GM19328 (cell line): ENCODE measurements around the gene TET2.
"Not testable (repeated sequence)": the region's sequence is repeated elsewhere in the genome, so short reads cannot be mapped to it uniquely, and the experiment has no call there.

Source experiments
- ATAC-seq: cut with Tn5 transposase; IDR thresholded peaks from one replicate; pipeline ENCODE4 v1.9.1; 2021; ENCODE audit warnings: mild to moderate bottlenecking, moderate library complexity; ENCODE audit not compliant: unreplicated experiment

Gene TET2

DNA sequence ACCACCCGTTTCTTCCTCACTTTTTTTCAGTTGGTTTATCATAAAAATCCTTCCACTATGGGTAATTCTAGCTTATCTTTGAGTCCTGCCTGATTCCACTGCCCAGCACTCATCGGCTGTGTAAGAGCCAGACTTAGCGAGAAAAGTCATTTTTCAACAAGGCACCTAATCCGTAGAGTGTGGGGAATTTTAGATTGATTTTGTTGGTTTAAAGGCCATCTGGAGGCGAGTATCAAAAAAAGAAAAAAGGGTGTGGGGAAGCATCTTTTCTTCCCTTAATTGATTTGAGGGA, 134.4 kb downstream of the TET2 start:
- ATAC-seq = no peak

- ATAC-seq = no peak
Observed at GRCh38 chr4:105282489-105282888, 135.8 kb downstream of the TET2 start.

DNA sequence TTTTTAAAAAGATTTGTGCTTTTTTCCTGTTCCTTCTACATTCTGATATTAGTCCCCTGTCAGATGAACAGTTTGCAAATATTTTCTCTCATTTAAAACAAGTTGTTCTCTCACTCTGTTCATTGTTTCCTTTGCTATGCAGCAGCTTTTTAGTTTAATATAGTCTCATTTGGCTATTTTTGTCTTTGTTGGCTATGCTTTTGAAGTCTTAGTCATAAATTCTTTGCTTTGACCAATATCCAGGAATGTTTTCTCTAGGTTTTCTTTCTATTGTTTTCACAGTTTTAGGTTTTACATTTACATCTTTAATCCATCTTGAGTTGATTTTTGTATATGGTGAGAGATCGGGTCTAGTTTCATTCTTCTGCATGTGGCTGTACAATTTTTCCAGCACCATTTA, 136.8 kb downstream of the TET2 start:
- no peak for ATAC-seq

DNA sequence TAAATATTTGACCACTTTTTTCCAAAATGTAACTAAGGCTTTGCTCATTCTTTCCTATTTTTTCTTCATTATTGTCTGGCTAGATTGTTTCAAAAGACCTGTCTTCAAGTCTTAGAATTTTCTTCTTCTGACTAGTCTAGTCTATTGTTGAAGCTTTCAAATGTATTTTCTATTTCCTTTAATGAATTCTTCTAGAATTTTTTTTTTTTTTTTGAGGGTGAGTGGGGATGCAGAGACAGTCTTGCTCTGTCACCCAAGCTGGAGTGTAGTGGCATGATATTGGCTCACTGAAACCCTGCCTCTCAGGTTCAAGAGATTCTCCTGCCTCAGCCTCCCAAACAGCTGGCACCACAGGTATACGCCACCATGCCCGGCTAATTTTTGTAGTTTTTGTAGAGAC, 141.4 kb downstream of the TET2 start:
- ATAC-seq = no peak

GRCh38 chr4:105291925-105292324, 145.2 kb downstream of the TET2 start:
- no peak for ATAC-seq

DNA sequence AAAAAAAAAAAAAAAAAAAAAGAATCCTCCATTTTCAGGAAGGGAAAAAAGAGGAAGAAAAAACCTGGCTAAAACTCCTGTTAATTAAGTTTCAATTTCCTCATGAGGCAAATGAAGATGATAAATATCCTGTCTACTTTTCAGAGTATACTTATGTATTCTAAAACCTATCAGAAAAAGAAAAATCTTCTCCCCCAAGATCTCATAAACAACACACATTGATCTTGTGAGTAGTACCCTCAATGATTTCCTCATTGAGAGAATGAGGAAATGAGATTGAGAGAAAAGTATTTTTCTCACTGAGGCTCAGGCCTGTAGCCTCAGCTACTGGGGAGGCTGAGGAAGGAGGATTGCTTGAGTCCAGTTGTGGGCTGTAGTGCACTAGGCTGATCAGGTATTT, 146.7 kb downstream of the TET2 start:
- ATAC-seq = no peak

GRCh38 chr4:105296672-105297071, 150.0 kb downstream of the TET2 start:
- no peak for ATAC-seq

GRCh38 chr4:105299027-105299426, 152.4 kb downstream of the TET2 start:
- ATAC-seq = not testable (repeated sequence)

- no peak for ATAC-seq
Observed at GRCh38 chr4:105304085-105304484, 157.4 kb downstream of the TET2 start.

DNA sequence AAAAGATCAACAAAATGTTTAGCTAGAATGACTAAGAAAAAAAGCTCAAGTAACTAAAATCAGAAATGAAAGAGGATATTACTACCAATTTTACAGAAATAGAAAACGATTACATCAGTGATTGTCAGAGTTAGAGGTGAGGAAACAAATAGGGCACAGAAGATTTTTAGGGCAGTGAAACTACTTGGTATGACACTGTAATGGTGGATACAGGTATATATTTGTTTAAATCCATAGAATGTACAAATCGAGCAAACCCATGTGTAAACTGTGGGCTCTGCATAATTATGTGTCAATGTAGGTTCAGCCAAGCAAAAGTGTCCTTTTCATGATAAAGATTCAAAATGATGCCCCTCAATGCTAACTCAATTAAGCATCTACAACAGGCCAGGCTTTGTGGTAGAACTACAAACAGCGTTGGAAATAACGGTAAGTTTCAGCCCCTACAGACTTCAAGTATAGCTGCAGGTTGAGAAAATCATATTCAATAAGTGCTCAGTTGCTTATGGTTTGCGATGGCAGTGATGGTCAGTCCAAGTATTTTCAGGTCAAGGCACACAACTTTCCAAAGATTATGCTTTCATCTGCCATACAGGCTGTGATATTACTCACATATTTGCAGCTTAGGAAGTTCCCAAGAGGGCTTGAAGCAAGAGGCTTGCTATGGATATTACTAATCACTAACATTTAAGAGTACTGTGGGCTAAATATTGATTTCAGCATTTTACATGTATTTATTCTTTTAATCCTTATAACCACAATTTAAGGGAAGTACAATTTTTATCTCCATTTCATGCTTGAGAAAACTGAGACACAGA, 158.6 kb downstream of the TET2 start:
- ATAC-seq = peak; percentile 37

DNA sequence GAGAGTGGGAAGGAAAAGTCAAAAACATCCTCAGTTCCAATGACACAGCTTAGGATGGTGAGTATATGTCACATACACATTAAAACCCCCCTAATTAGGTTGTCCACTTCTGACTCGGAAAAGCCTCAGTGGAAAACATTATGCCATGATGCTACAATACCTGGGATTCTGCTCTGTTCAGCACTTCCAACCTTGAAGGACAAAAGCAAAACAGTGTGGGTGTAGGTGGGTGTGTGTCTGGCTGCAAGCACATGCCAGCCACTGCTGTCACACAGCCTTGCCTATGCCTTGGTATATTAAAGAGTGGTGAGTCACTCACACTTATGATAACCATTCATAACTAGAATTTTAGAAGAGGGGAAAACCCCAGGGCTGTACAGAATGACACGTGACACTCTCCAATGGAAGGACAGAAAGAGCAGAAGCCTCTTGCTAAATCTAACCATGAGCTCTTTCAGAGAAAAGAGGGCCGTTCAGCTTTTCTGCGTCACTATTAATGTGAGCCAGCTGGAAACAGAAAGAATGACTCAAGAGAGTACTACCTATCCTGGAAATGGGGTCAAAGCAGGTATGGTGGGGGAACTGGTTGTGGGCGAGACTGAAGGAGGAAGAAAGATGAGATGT, 159.6 kb downstream of the TET2 start:
- peak; percentile 84 for ATAC-seq

DNA sequence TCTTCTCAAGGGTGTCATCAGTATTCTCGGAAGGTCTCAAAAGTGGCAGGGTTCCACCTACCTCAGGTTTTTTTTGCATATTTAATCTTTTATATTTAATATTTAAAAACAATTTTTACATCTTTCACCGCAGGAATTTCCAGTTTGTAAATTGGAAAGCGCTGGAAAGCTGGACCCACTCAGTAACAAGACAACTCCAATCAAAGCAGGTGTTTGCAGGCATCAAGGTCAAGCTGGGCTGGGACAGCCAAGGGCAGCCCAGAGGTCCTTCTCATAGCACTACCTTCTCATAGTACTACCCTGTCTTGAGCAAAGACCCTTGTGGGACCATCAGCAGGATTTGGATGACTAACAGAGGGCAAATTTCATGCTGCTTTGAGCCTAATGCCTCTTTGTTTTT, 160.1 kb downstream of the TET2 start:
- no peak for ATAC-seq

GRCh38 chr4:105318486-105318885, 171.8 kb downstream of the TET2 start:
- ATAC-seq = no peak

GRCh38 chr4:105327222-105327621, 180.5 kb downstream of the TET2 start:
- no peak for ATAC-seq

DNA sequence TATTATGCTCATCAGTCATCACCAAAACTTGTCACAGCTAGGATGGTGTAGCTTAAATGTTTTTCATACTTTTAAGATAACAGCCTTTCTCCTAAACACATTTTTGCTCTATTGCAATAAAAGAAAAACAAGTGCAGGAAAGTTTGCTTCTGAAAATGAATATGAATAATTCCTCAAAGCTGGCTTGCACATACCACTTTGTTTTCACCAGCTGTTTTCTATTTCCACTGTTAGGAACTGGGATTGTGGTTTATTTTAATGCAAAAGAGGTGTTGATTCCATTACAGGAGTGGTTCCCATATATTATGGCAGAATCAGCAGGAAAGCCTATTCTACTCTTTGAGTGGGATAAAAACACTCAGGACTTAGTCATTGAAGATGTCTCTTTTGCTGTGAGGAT, 181.3 kb downstream of the TET2 start:
- ATAC-seq = no peak

DNA sequence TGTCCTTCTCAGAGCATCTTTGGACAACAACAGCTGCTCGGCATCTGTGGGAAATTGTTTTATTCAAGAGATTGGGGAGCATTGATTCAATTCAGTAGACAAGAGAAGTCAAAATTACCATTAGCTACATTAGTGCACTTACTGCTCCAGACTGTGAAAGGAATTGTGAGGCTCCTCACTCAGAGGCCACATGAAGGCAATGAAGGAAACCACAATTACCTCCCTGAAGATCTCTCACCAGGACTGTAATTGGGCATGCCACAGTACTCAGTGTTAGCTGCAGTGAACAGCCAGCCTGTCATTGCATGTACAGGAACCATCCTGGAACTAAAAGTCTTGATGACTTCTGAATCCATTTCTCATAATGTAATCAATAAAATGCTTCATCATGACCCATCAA, 182.4 kb downstream of the TET2 start:
- no peak for ATAC-seq
